ENCODE measurements around the gene TPSG1.
"Not testable (repeated sequence)": the region's sequence is repeated elsewhere in the genome, so short reads cannot be mapped to it uniquely, and the experiment has no call there.

The TPSG1 gene

DNA sequence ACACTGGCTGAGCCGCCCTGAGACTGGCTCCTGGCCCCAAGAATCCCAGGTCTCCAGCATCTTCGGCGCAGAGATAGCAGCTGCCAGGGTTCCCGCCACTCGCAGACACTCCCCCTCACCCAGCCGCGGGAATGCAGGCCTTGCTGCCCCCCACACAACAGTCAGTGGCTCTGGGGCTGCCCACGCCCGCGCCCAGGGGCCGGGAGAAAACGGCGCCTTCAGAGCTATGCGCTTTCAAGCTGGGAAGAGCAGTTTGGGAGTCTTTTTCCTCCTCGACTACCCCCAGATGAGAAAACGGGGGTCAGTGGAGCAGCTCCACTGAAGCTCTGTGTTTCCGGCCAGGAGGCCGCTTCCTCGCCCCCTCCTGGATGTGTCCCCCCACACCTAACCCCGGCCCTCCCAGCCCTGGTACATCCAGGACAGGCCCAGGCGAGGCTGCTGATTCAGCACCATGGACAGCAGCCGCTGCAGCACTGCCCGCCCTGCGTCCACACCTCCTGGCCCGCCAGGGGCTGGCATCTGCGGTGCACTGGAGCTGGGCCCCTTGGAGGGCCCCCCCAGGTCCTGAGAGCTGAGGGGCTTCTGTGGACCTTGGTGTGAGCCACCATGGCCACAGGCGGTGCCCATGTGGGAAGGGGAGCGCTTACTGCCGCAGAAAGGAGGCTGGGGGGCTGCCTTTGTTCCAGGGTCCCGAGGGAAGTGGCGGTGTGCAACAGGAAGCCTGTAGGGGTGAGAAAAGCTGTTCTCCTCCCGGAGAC lies 36.5 kb downstream of the TPSG1 start:
- TF ChIP-seq, protein P1, sequence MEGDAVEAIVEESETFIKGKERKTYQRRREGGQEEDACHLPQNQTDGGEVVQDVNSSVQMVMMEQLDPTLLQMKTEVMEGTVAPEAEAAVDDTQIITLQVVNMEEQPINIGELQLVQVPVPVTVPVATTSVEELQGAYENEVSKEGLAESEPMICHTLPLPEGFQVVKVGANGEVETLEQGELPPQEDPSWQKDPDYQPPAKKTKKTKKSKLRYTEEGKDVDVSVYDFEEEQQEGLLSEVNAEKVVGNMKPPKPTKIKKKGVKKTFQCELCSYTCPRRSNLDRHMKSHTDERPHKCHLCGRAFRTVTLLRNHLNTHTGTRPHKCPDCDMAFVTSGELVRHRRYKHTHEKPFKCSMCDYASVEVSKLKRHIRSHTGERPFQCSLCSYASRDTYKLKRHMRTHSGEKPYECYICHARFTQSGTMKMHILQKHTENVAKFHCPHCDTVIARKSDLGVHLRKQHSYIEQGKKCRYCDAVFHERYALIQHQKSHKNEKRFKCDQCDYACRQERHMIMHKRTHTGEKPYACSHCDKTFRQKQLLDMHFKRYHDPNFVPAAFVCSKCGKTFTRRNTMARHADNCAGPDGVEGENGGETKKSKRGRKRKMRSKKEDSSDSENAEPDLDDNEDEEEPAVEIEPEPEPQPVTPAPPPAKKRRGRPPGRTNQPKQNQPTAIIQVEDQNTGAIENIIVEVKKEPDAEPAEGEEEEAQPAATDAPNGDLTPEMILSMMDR (IDR thresholded peaks at IDR 0.05; ENCODE audit: low read depth, low read length, missing control alignments): no peak
- no peak for DNase-seq (ENCODE audit: extremely low read depth, low read depth)
- no peak overlapping the region for H3K4me3 ChIP-seq (replicated peaks; ENCODE audit: low read depth, low read length)

DNA sequence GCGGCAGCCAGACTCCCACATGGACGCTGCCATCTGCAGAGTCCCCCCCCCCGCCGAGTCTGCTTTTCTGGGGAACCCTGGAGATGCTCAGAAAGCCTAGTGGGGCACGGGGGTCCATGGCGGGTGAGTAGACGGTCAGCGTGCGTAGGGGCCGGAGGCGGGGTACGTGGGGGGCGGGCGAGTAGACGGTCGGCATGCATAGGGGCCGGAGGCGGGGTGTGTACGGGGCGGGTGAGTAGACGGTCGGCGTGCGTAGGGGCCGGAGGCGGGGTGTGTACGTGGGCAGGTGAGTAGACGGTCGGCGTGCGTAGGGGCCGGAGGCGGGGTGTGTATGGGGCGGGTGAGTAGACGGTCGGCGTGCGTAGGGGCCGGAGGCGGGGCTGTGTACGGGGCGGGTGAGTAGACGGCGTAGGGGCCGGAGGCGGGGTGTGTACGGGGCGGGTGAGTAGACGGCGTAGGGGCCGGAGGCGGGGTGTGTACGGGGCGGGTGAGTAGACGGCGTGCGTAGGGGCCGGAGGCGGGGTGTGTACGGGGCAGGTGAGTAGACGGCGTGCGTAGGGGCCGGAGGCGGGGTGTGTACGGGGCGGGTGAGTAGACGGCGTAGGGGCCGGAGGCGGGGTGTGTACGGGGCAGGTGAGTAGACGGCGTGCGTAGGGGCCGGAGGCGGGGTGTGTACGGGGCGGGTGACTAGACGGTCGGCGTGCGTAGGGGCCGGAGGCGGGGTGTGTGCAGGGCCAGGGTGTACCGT lies 39.4 kb downstream of the TPSG1 start:
- not testable (repeated sequence) for H3K4me3 ChIP-seq (replicated peaks; ENCODE audit: low read depth, low read length); DNase-seq (ENCODE audit: extremely low read depth, low read depth)

DNA sequence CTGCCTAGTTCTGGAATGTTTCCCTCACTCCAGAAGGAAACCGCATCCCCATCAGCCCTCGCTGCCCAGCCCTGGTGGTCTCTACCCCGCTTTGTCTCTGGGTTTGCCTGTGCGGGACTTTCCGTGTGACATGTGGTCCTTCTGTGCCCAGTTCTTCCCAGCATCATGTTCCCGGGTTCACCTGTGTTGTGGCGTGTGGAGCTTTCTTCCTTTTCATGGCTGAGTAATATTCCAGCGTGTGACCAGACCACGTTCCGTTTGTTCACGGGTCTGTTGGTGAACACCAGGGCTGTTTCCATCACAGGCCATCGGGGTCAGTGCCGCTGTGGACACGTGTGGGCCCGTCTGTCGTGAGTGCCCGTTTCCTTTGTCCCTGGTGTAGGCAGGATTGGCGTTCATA lies 40.1 kb downstream of the TPSG1 start:
- DNase-seq (ENCODE audit: extremely low read depth, low read depth): no peak
- H3K4me3 ChIP-seq (replicated peaks; ENCODE audit: low read depth, low read length): no peak overlapping the region
- TF ChIP-seq, protein P1 (IDR thresholded peaks at IDR 0.05; ENCODE audit: low read depth, low read length, missing control alignments): no peak

DNA sequence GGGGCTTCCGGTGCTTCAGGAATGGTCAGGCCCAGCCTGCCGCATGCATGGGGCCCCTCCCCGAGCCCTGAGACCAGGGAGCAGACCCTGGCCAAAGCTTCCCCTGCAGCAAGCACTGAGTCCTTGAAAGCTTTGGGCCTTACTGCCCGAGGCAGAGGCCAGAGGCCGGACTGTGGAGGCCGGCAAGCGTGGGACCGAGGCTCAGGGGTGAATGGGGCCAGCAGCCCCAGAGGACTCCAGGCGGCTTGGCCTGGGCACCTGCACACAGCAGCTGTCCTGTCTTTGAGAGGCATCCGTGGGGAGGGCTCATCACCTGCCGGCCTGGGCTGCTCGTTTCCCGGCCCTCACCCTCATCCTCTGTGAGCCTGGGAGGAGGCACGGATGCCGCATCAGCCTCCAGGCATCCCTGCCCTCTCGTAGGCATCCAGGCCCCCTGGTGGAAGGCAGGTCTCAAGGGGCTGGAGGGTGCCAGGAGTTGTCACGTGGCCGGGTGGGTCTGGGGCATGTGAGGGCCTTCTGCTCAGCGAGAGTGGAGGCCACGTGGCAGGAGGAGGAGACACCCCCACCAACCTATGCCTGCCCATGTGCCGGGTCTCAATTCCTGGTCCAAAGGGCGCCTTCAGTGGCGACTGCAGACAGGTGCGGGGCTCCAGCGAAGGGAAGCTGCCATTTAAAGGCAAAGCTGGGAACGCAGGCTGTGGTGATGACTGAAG lies 40.8 kb downstream of the TPSG1 start:
- H3K4me3 ChIP-seq (replicated peaks; ENCODE audit: low read depth, low read length): no peak overlapping the region
- TF ChIP-seq, protein P1 (IDR thresholded peaks at IDR 0.05; ENCODE audit: low read depth, low read length, missing control alignments): no peak
- DNase-seq (ENCODE audit: extremely low read depth, low read depth): no peak

DNA sequence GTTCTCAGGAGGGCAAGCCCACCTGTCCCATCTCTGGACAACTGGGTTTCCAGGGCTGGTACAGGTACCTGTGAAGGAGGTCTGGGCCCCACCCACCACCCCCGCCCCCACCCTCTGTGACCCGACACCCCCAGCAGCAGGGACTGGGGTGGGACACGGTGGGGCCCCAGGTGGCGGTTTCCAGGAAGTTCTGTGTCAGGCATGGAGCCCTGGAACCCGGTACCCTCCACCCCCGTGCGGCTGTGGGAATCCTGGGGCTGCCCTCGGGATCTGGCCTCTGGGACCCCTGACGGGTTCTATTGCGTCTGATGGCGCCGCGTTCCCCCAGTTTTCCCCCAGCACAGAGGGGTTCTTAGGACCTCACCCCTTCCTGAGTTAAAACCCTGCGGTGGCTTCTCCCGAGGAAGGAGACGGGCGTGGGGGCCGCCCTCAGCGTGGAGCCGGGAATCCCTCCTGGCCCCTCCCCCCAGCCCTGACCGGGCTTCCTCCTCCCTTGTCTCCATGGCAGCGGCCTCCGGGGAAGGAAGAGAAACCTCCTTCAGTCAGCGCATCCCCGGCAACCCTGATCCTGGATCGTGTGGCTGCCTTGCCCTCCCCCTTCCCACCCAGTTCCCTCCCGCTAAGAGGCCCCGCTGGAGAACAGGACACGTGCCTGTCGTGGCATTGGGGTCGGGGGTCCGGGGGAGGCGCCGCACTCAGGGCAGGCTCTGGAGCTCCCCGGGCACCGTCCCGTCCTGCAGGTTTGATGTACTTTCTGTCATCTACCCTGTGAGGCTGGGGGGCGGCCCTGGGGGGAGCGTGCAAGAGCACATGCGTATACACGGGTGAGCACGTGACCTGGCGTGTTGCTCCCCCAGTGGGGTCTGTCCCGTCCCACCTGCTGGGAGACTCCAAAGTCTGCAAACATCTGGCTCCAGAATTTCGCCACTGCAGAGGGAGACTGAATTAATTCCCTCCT lies 41.8 kb downstream of the TPSG1 start:
- H3K4me3 ChIP-seq (replicated peaks; ENCODE audit: low read depth, low read length): no peak overlapping the region
- DNase-seq (ENCODE audit: extremely low read depth, low read depth): no peak
- TF ChIP-seq, protein P1 (IDR thresholded peaks at IDR 0.05; ENCODE audit: low read depth, low read length, missing control alignments): no peak

DNA sequence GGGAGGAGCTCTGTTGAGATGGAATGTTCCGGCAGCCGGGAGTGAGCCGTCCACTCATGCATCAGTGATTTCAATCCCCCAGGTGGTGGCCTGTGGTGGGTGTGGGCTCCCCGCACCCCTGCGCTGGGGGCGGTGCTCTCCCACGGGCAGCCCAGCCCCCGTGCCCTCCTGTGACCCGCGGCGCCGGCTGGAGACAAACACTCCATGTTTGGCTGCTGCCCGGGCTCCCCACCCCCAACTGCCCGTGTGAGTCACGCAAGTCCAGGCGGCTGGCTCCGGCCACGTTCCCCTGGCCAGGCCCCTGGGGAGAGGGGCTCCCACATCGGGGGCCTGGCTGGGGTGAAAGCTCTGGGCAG lies 42.8 kb downstream of the TPSG1 start:
- no peak overlapping the region for H3K4me3 ChIP-seq (replicated peaks; ENCODE audit: low read depth, low read length)
- TF ChIP-seq, protein P1 (IDR thresholded peaks at IDR 0.05; ENCODE audit: low read depth, low read length, missing control alignments): no peak
- no peak for DNase-seq (ENCODE audit: extremely low read depth, low read depth)
